NOMO-1 treated with DMSO at 0.1 percent for 48 hours (cell line): ENCODE results near the gene PRR13.
"Not testable (repeated sequence)": the region's sequence is repeated elsewhere in the genome, so short reads cannot be mapped to it uniquely, and the experiment has no call there.

Source experiments
- DNase-seq: peaks from one replicate; lab custom pipeline; 2025; ENCODE audit not compliant: unreplicated experiment; lab: John Stamatoyannopoulos, UW

Gene PRR13

DNA sequence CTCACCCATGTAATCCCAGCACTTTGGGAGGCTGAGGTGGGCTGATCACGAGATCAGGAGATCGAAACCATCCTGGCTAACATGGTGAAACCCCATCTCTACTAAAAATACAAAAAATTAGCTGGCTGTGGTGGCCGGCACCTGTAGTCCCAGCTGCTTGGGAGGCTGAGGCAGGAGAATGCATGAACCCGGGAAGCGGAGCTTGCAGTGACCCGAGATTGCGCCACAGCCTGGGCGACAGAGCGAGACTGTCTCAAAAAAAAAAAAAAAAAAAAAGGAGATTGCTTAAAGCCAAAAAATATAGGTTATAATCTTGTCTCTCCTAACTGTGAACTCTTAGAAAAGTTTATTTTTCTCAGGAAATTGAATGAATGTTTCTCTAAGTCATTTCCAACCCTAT, 6.2 kb upstream of the PRR13 start:
- DNase-seq: not testable (repeated sequence)

DNA sequence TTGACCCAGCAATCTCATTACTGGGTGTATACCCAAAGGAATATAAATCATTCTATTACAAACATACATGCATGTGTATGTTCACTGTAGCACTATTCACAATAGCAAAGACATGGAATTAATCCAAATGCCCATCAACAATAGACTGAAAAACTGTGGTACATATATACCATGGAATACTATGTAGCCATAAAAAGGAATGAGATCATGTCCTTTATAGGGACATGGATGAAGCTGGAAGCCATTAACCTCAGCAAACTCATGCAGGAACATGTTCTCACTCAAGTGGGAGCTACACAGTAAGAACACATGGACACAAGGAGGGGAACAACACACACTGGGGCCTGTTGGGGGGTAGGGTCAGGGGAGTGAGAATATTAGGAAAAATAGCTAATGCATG, 2.0 kb upstream of the PRR13 start:
- DNase-seq: not testable (repeated sequence)

DNA sequence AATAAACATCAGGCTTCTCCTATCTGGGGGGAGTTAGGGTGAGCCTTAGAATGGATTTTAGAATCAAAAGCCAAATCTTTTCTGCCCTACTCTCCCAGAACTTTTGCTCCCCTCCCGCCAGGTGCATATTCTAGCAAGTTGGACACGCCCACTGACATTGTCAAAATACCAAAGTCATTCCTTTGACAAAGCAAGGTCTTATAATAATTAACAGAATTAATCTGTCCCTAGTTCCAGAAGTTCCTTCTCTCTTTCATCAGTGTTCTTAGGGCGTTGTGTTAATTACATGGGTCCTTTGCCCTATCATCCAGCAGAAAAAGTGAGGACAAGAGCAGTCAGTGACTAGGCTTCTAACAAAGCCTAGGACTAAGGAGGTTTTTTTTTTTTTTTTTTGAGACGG, 2.4 kb downstream of the PRR13 start:
- no peak for DNase-seq

DNA sequence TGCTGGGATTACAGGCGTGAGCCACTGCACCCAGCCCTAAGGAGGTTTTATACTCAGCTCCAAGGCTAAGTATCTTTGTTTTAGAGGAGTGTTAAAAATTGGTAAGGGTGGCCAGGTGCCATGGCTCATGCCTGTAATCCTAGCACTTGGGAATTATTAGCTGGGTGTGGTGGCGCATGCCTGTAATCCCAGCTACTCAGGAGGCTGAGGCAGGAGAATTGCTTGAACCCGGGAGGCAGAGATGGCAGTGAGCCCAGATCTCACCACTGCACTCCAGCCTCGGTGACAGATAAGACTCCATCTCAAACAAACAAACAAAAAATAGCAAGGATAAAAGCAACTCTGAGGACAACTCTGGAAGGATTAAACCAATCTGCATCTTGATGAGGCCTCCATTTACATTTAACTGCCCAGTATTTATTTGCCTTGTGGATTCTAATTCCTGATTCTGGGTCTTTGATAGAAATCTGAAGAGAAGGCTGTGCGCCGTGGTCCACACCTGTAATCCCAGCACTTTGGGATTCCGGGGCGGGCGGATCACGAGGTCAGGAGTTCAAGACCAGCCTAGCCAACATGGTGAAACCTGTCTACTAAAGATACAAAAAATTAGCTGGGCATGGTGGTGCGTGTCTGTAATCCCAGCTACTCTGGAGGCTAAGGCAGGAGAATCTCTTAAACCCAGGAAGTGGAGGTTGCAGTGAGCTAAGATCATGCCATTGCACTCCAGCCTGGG, 3.2 kb downstream of the PRR13 start:
- DNase-seq: not testable (repeated sequence)

DNA sequence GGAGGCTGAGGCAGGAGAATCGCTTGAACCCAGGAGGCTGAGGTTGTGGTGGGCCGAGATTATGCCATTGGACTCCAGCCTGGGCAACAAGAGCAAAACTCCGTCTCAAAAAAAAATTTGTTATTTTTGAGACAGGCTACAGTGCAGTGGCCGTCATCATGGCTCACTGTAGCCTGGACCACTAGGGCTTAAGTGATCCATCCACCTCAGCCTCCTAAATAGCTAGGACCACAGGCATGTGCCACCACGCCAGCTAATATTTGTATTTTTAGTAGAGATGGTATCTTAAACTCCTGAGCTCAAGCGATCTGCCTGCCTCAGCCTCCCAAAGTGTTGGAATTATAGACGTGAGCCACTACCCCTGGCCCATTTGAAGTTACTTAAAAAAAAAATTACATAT, 9.4 kb downstream of the PRR13 start:
- DNase-seq: no peak

DNA sequence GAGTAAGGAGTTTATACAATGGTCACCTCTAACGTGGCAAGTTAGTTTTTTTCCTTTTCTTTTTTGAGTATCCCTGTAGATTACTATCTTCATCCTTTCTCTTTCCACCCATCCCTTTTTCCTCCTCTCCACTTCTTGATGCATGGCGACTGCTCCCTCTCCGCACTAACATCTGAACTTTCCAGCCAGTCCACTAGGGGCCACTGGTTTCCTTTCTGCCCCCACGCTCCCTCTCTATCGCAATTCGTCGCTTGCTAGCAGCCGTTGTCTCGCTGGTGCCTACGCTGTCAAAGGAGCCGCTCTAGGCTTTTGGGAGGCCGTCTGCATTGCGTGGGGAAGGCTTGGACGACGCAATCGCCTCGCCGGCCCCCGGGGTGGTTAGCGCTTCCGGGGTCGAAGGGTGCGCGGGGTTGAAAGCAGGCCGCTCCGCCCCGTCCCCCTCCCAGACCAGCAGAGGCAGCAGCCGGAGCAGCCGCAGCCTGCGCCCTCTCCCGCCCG, 10.2 kb downstream of the PRR13 start, which contains the start of gene PCBP2:
Gene PCBP2 (plus strand): TSS at position 442 of the 498 bp plus-strand sequence. CDS start 2,699 bp downstream, outside the sequence.
- peak; percentile 100 for DNase-seq

DNA sequence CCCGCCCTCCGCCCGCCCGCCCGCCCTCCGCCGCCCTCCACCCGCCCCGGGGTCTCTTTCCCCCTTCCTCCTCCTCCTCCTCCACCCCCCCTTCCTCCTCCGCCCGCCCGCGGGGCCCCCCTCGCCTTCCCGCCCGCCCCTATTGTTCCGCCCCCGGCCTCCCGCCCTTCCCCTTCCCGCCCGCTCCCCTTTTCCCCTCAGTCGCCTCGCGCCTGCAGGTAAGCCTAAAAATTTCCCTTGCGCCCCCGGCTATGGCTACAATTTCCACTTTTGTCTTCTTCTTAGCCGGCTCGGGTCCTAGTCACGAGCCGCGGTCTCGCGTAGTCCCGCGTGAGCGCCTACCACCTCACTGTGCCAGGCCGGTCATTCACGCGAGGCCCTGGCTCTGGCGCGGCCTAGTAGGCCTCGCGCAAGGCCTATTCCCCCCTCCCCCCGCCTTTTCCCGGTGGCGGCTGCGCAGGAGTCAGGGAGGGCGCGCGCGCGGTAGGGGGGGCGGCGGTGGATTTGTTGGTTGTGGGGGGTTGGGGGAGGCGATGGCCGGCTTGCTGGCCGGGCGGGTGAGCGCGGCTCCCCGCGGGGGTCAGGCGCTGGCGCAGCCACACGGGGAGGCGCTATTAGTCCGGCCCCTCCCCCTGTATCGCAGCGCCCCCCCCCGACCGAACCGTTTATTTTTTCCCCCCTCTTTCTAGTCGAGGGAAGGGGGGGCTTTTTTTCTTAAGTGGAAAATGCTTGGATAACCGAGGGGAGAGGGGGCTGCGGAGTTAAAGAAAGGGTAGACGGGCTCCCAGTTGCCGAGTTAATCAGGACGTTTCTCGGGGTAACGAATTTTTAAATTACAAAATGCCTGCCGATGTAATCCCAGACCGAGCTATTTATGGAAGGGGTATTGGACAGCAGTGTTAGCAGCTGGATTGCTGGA, 10.9 kb downstream of the PRR13 start:
- DNase-seq: peak; percentile 49

DNA sequence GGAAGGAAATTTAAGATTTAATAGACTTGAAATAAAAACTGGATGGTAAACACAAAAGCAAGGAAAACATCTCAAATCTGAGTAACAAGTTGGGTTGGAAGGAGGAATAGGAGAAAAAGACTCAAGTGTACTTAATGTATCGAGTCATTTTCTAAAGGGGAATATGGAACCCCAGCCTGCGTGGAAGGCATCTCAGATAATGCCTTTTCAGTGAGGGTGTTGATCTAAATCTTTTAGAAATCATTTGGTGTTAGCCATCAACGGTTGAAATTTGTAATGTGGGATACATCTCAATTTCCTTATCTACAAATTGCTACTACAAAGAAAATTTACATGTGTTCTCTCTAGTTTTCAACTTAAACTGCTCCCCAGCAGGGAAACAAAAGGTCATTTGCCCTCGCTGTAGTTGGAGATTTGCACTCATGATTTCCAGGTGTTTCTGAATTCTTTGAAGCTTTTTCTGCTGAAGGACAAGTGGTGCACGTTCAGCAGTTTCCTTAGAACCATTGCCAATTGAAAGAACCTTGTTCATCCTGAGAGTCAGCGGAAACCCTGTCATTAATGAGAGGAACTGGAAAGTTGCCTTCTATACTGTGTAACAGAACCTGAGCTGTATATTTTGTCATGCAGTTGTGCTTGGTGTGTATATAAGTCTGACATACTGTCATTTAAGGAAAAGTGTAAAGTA, 12.6 kb downstream of the PRR13 start:
- DNase-seq: no peak

DNA sequence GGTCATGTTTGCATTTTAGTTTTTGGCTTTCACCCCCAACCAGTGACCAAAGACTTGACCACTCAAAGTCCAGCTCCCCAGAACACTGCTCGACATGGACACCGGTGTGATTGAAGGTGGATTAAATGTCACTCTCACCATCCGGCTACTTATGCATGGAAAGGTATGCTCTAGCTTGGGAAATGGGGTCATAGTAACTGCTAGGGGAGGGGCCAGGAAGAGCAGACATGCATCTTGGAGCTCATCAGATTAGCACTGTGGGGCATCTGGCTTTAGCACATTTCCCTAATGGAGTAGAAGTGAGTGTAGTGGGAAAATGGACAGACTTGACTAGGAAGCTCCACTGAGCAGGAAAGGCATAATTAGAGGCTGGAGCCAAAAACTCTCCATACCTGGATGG, 13.2 kb downstream of the PRR13 start:
- no peak for DNase-seq

DNA sequence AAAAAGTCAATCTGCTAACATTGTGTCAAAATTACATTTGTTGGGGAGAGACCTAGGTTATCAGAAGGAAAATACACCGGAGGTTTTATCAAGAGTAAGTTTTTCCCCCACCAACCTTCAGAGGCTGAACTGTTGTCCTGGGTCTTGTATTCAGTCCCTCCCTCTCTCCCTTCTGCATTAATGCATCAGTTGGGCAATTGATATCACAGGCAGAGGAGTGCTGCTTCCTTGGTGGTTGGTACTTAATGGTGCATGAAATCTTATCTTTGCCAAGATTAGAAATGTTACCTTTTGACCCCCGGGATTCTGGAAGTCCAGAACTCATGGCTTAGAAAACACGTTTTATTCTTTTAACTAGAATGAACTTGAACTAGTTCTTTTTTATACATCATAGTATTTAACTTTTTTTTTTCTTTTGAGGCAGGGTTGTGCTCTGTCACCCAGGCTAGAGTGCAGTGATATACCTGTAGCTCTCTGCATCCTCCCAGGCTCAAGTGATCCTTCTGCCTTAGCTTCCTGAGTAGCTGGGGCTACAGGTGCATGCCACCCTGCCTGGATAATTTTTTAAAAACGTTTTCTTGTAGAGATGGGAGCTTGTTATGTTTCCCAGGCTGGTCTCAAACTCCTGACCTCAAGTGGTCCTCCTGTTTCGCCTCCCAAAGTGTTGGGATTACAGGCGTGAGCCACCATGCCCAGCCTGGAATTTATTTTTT, 15.3 kb downstream of the PRR13 start:
- DNase-seq: no peak

DNA sequence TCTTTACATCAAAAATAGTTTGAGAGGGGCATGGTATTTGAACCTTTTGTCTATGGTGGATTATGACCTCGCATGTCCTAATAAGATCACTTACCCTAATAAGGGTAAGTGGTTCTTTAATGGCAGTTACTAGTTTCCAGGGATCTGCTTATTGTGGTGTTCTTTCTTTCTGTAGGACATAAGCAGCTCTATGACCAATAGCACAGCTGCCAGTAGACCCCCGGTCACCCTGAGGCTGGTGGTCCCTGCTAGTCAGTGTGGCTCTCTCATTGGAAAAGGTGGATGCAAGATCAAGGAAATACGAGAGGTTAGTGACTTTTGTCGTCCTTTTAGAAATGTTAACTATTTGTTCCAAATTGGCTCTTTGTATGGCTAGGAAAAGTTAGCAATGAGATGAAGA, 17.6 kb downstream of the PRR13 start:
- DNase-seq: no peak

DNA sequence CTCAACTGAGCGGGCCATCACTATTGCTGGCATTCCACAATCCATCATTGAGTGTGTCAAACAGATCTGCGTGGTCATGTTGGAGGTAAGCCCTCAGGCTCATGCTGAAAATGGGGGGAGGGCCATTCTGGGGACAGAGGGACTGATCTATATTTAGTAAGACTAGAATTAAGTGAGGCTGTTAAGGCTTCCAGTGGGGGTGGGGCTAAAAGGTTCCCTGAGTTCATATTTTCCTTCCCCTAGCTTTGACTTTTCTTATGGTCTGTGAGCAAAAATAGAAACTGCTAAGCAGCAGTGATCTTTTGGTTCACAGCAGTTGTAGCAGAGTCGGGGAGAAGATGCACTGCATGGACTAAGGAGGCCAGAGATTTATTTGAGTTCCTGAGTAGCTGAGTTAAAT, 19.5 kb downstream of the PRR13 start:
- DNase-seq: no peak

DNA sequence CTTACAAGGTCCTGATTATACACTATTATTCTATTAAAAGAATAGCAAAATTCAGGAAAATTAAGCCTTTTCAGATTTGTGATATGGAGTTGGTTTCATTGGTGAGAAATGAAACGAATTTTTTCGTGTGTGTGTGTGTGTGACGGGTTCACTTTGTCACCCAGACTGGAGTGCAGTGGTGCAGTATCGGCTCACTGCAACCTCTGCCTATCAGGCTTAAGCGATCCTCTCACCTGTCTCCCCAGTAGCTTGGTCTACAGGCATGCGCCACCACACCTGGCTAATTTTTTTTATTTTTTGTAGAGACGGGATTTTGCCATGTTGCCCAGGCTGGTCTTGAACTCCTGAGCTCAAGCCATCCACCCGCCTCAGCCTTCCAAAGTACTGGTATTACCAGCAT, 20.1 kb downstream of the PRR13 start:
- no peak for DNase-seq

DNA sequence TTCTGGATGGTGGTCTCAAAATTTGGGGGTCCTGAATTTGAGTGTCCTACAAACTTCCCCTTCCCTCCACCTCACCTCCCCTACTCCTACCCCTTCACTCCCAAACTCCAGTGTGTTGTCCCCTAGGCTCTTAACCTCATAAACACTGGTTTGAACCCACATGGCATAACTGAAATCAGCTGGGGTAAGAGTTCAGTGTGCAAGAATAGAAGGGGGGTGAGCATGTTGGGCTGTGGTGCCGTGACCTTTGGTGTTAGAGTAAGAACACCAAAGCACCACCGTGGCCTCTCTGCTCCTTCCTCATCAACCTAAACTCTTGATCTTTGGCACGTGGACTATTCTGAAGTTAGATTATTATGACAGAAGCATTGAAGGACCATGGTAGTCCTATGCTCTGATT, 21.4 kb downstream of the PRR13 start:
- no peak for DNase-seq

DNA sequence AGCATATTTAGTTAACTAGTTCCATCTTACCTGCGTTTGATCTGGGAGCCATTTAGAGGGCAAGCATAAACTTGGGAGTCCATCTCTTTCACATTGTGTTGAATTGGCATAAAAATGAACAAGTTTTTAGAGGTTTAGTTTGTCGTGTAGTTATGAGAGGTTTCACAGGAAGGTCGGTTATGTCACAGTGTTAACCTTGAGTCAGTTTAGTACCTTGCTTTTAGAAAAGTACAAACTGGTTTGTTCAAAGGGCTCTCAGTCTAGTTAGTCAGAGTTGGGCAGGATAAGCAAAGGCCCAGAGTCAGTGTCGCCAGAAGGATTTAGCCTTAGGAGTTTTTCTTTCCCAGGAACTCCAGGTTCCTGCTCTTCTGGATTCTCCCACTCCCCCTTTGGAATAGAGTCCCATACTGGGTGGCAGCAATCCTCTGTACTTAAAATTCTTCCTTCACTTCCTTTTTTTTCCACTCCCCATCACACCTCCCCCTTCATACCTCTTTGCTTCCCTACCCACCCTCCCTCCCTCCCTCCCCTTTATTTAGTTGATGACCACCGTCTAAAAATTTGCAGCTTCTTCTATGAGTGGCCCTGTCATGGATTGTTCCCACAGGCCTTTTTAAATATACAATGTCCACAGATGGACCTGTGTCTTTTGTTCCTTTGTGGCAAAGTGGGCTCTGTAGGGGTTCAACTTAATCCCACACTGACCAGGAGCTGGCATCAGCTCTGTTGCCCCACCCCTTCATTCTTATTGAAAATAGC, 22.4 kb downstream of the PRR13 start:
- DNase-seq: no peak

DNA sequence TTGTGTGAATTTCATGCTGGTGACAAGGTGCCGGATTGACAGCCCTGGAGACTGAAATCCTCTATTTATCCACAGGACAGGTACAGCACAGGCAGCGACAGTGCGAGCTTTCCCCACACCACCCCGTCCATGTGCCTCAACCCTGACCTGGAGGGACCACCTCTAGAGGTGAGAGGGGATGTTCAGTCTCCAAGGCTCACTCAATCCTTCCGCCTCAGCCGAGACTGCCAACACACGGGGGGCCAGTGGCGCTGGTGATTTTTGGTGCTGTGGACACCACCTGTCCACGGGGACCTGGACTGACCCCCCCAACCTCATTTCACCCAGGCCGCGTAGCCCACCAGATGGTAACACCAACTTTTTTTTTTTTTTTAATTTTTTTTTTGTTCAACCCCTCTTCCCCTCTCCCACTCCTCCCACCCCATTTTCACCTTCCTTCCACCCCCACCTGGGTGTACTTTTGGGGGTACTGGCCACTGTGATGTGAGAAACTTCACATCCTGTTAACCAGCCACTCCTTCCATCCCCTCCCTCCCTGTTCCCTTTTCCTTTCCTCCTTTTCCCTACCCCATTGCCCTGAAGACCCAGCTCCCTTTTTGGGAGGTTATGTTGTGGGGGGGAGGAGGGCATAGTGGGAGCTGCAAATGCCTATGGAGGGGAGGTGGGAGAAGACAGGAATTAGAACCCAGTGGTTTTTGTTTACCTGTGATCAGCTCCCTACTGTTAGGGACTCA, 23.3 kb downstream of the PRR13 start:
- no peak for DNase-seq

DNA sequence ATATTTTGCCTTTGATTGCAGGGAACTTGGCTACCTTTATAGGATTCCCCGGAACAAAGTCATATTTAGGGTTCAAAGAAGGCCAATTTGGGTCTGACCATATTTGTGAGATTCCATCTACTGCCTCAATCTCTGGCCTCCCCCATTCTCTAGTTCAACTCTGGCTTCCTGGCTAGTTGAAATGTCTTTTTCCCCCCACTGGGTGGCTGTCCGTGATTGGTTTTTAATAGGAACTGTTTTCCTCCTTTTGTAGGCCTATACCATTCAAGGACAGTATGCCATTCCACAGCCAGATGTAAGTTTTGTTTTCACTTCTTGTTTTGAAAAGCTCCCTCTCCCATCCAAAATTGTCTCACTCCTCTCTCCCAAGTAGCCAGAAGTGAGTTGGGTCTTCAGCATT, 24.1 kb downstream of the PRR13 start:
- no peak for DNase-seq

DNA sequence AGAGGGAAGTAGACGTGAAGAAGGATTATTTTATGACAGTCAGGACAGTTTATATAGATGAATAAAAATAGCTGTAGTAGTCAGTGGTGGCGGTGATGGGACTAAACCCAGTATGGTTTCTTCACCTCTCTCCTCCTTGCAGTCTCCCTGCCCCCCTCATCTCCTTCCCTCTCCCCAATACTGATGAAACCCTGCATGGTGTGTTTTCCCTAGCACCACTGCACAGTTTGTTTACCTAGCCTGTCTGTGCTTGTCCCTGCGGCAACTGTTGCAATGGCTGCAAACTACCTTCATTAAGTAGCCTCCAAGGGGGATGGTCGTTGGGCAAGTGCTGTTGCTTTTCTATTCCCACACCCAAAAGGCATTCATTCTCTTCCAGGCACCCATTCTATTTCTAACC, 25.1 kb downstream of the PRR13 start:
- no peak for DNase-seq

DNA sequence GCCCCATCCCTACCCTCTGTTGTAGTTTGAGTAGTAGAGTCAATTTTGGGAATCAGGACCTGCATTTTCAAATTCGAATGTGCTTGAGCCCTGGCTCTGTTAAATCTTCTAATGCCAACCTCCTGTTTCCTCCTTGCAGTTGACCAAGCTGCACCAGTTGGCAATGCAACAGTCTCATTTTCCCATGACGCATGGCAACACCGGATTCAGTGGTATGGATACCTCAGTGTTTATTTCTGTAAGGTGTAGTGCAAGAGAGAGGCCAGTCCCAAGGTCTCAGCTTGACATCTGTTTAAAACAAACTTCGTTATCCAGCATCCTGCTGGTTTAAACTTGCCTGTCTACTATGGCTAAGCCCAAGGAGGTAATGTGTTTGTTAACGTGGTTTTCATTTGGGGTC, 25.5 kb downstream of the PRR13 start:
- DNase-seq: no peak
